GM12891 (cell line): ENCODE data around the gene TIMMDC1.

ENCODE experiments used
- DNase-seq: peaks from one replicate; pipeline ENCODE4 v3.0.0; 2011; ENCODE audit warnings: low spot score; ENCODE audit not compliant: insufficient read length
- FAIRE-seq: peaks from 2 replicates; lab custom pipeline; 2011; peaks lifted over from hg19 to GRCh38; lab: Jason Lieb, UNC
- PAX5 ChIP-seq: IDR thresholded peaks from 2 replicates; pipeline ENCODE4 v1.6.1; 2011; ENCODE audit warnings: low read length, moderate library complexity, mild to moderate bottlenecking; ENCODE audit not compliant: insufficient read depth, severe bottlenecking
- POLR2A ChIP-seq: IDR thresholded peaks from 2 replicates; pipeline ENCODE4 v1.6.1; 2011; ENCODE audit warnings: low read depth, low read length, control low read depth
- POLR2AphosphoS5 ChIP-seq: IDR thresholded peaks from 2 replicates; pipeline ENCODE4 v1.6.1; 2011; ENCODE audit warnings: low read depth, low read length, control low read depth
- POU2F2 ChIP-seq: IDR thresholded peaks from 2 replicates; pipeline ENCODE4 v1.6.1; 2011; ENCODE audit warnings: low read depth, mild to moderate bottlenecking, control low read depth, low read length, moderate library complexity
- SPI1 ChIP-seq: IDR thresholded peaks from 2 replicates; pipeline ENCODE4 v1.6.1; 2011; ENCODE audit warnings: low read depth, low read length, control low read depth
- TAF1 ChIP-seq: IDR thresholded peaks from 2 replicates; pipeline ENCODE4 v1.6.1; 2011; ENCODE audit warnings: low read depth, low read length, control low read depth

TIMMDC1 gene

GRCh38 chr3:119508172-119508845, 10.0 kb downstream of the TIMMDC1 start:
- no peak for DNase-seq
- FAIRE-seq = peak; percentile 70
- TF ChIP-seq TAF1 (no peak), SPI1 (no peak), POLR2AphosphoS5 (no peak), PAX5 (no peak), POLR2A (no peak), POU2F2 (no peak)

- TF ChIP-seq POLR2A (no peak), SPI1 (no peak), POU2F2 (no peak), POLR2AphosphoS5 (no peak), TAF1 (no peak), PAX5 (no peak)
- DNase-seq (no peak), FAIRE-seq (no peak)
Measured at GRCh38 chr3:119510690-119511089, 12.3 kb downstream of the TIMMDC1 start.

GRCh38 chr3:119514637-119515036, 16.3 kb downstream of the TIMMDC1 start:
- DNase-seq (no peak), FAIRE-seq (peak; percentile 5)
- TF ChIP-seq SPI1 = no peak
- no peak for TF ChIP-seq PAX5
- no peak for TF ChIP-seq POLR2AphosphoS5
- no peak for TF ChIP-seq POLR2A
- TF ChIP-seq TAF1 = no peak
- TF ChIP-seq POU2F2 = no peak

GRCh38 chr3:119517112-119517511, 18.8 kb downstream of the TIMMDC1 start:
- FAIRE-seq = no peak
- no peak for DNase-seq
- TF ChIP-seq POLR2A (no peak), PAX5 (no peak), SPI1 (no peak), TAF1 (no peak), POU2F2 (no peak), POLR2AphosphoS5 (no peak)

GRCh38 chr3:119518026-119518425, 19.7 kb downstream of the TIMMDC1 start:
- DNase-seq = no peak
- TF ChIP-seq POLR2AphosphoS5 = no peak
- no peak for TF ChIP-seq POU2F2
- TF ChIP-seq PAX5 = no peak
- TF ChIP-seq TAF1 = no peak
- no peak for TF ChIP-seq SPI1
- no peak for TF ChIP-seq POLR2A
- no peak for FAIRE-seq

- TF ChIP-seq POU2F2 (no peak), POLR2AphosphoS5 (no peak), SPI1 (no peak), PAX5 (no peak), TAF1 (no peak), POLR2A (no peak)
- FAIRE-seq (peak; percentile 33), DNase-seq (no peak)
Measured at GRCh38 chr3:119524931-119525662, 26.8 kb downstream of the TIMMDC1 start.

GRCh38 chr3:119527714-119528113, 29.4 kb downstream of the TIMMDC1 start:
- TF ChIP-seq POLR2AphosphoS5 (no peak), PAX5 (no peak), TAF1 (no peak), SPI1 (no peak), POU2F2 (no peak), POLR2A (no peak)
- no peak for FAIRE-seq
- no peak for DNase-seq

- DNase-seq = no peak
- FAIRE-seq = no peak
- no peak for TF ChIP-seq SPI1
- peak; percentile 24; the same call in 1 of the 2 replicates for TF ChIP-seq POLR2AphosphoS5
- TF ChIP-seq PAX5 = no peak
Measured at GRCh38 chr3:119529883-119530282, 31.5 kb downstream of the TIMMDC1 start.

GRCh38 chr3:119530456-119530855, 32.1 kb downstream of the TIMMDC1 start:
- no peak for FAIRE-seq

More at GRCh38 chr3:119530456-119530855, 32.1 kb downstream of the TIMMDC1 start:
- TF ChIP-seq PAX5 (no peak), POLR2AphosphoS5 (no peak), POLR2A (no peak), POU2F2 (no peak), SPI1 (no peak), TAF1 (no peak)
- DNase-seq = no peak
